GM10266 (cell line): ENCODE results near the gene MAML2.

ENCODE experiments used
- DNase-seq: peaks from one replicate; pipeline ENCODE4 v3.0.0; 2012; ENCODE audit errors: extremely low spot score
- CTCF ChIP-seq: IDR thresholded peaks from 2 replicates; pipeline ENCODE4 v1.5.1; 2012; ENCODE audit warnings: mild to moderate bottlenecking, low read depth; ENCODE audit not compliant: control insufficient read depth, insufficient read depth; ENCODE audit errors: missing control alignments

Gene MAML2

GRCh38 chr11:96310236-96310635 is 32.8 kb downstream of the MAML2 start:
- TF ChIP-seq CTCF, result no peak

GRCh38 chr11:96309643-96310017 is 33.4 kb downstream of the MAML2 start:
- no peak for TF ChIP-seq CTCF

More at GRCh38 chr11:96310236-96310635, 32.8 kb downstream of the MAML2 start:
- DNase-seq, result no peak

GRCh38 chr11:96309016-96309642 is 33.9 kb downstream of the MAML2 start:
- DNase-seq, result no peak

More at GRCh38 chr11:96309643-96310017, 33.4 kb downstream of the MAML2 start:
- DNase-seq, result no peak

GRCh38 chr11:96307776-96308140 is 35.2 kb downstream of the MAML2 start:
- DNase-seq, result no peak
- TF ChIP-seq CTCF, result no peak

More at GRCh38 chr11:96309016-96309642, 33.9 kb downstream of the MAML2 start:
- TF ChIP-seq CTCF, result no peak

GRCh38 chr11:96306933-96307775 is 35.8 kb downstream of the MAML2 start:
- DNase-seq, result no peak
- no peak for TF ChIP-seq CTCF

GRCh38 chr11:96306600-96306932 is 36.4 kb downstream of the MAML2 start:
- TF ChIP-seq CTCF, result no peak
- no peak for DNase-seq

GRCh38 chr11:96306071-96306470 is 36.9 kb downstream of the MAML2 start:
- no peak for DNase-seq
- TF ChIP-seq CTCF, result no peak
